ENCODE measurements around the gene RPRD2.

The RPRD2 gene

GRCh38 chr1:150507912-150508864, 144.2 kb downstream of the RPRD2 start, which contains the start of gene ECM1:
Gene ECM1 (plus strand): TSS chr1:150508109. CDS start chr1:150508210, 101 bp downstream.
- peak; percentile 73 for DNase-seq (ENCODE audit: low read depth, low spot score)
- peak within 1 kb of the TSS; percentile 24 for H3K4me3 ChIP-seq (ENCODE audit: low read depth, low read length)
- no peak for TF ChIP-seq CTCF (IDR thresholded peaks at IDR 0.05; ENCODE audit: low read depth, low read length)
- in situ Hi-C loops (cut with HindIII; ENCODE audit: low sequenced_read_pairs): no loop called here

- TF ChIP-seq CTCF (IDR thresholded peaks at IDR 0.05; ENCODE audit: low read depth, low read length): no peak
- in situ Hi-C loops (cut with HindIII; ENCODE audit: low sequenced_read_pairs): no loop called here
- DNase-seq (ENCODE audit: low read depth, low spot score): no peak
- no peak overlapping the region for H3K4me3 ChIP-seq (ENCODE audit: low read depth, low read length)
These were observed 145.0 kb downstream of the RPRD2 start for GRCh38 chr1:150508982-150509381.

- H3K4me3 ChIP-seq (ENCODE audit: low read depth, low read length): no peak overlapping the region
- no peak for DNase-seq (ENCODE audit: low read depth, low spot score)
- no peak for TF ChIP-seq CTCF (IDR thresholded peaks at IDR 0.05; ENCODE audit: low read depth, low read length)
- in situ Hi-C loops (cut with HindIII; ENCODE audit: low sequenced_read_pairs): no loop called here
These were observed 147.6 kb downstream of the RPRD2 start for GRCh38 chr1:150511551-150511950.

- no peak for TF ChIP-seq CTCF (IDR thresholded peaks at IDR 0.05; ENCODE audit: low read depth, low read length)
- in situ Hi-C loops (cut with HindIII; ENCODE audit: low sequenced_read_pairs): no loop called here
- no peak overlapping the region for H3K4me3 ChIP-seq (ENCODE audit: low read depth, low read length)
- DNase-seq (ENCODE audit: low read depth, low spot score): no peak
These were observed 148.2 kb downstream of the RPRD2 start for GRCh38 chr1:150511985-150512660.

- H3K4me3 ChIP-seq (ENCODE audit: low read depth, low read length): no peak overlapping the region
- DNase-seq (ENCODE audit: low read depth, low spot score): no peak
- TF ChIP-seq CTCF (IDR thresholded peaks at IDR 0.05; ENCODE audit: low read depth, low read length): no peak
- in situ Hi-C loops (cut with HindIII; ENCODE audit: low sequenced_read_pairs): no loop called here
These were observed 148.9 kb downstream of the RPRD2 start for GRCh38 chr1:150512846-150513245.

- DNase-seq (ENCODE audit: low read depth, low spot score): no peak
- TF ChIP-seq CTCF (IDR thresholded peaks at IDR 0.05; ENCODE audit: low read depth, low read length): no peak
- in situ Hi-C loops (cut with HindIII; ENCODE audit: low sequenced_read_pairs): no loop called here
- H3K4me3 ChIP-seq (ENCODE audit: low read depth, low read length): no peak overlapping the region
These were observed 149.4 kb downstream of the RPRD2 start for GRCh38 chr1:150513351-150513791.

Data from astrocyte of the spinal cord (primary cell).